A549 (cell line): ENCODE data around the gene DNAJB1. TPM values are rescaled to one million over a fixed set of nuclear protein-coding genes. Genes with fewer than 3 reads are reported as not detected.
"Not testable (repeated sequence)": the region's sequence is repeated elsewhere in the genome, so short reads cannot be mapped to it uniquely, and the experiment has no call there.

Experiments used
- ATAC-seq, 2 experiments: fragments of 200-7000 bp in 1 of 2; fragments of >200 bp in 1 of 2; cut with Nextera tagmentation in 1 of 2; cut with Tn5 transposase in 1 of 2; 3 replicates each; pipeline versions ENCODE4 v1.8.0 to v1.9.1; 2018 to 2020; ENCODE audit warnings: mild to moderate bottlenecking in 1 of 2, moderate library complexity in 1 of 2
- CTCF ChIA-PET: fragments of 300-600 bp; sonication (Branson Sonifier 250); formaldehyde crosslinking; extraction: SDS; loops from one replicate; lab custom pipeline; 2021; ENCODE audit warnings: antibody characterized with exemption, inconsistent platforms; lab: Yijun Ruan, JAX
- POLR2A ChIA-PET: fragments of 350-600 bp; formaldehyde crosslinking; extraction: SDS; loops from one replicate; lab custom pipeline; 2021; ENCODE audit warnings: antibody characterized with exemption, inconsistent platforms; lab: Yijun Ruan, JAX
- DNase-seq, 2 experiments: peaks; one replicate each; pipeline versions ENCODE4 v3.0.0 to v3.0.0-alpha.2; 2011 to 2016; ENCODE audit warnings: low read depth in 1 of 2, low spot score in 1 of 2
- FAIRE-seq: peaks from 2 replicates; lab custom pipeline; 2011; peaks lifted over from hg19 to GRCh38; lab: Jason Lieb, UNC
- H3K27ac ChIP-seq, 2 experiments: fragments of >200 bp; sonication (Bioruptor Twin); formaldehyde crosslinking; 3 replicates each; pipeline ENCODE4 v1.5.1; 2016 to 2017
- H3K4me1 ChIP-seq: fragments of >200 bp; sonication (Bioruptor Twin); formaldehyde crosslinking; 3 replicates; pipeline ENCODE4 v1.6.1; 2016
- H3K4me2 ChIP-seq: fragments of >200 bp; sonication (Bioruptor Twin); formaldehyde crosslinking; 3 replicates; pipeline ENCODE4 v1.6.1; 2016
- H3K4me3 ChIP-seq: fragments of >200 bp; sonication (Bioruptor Twin); formaldehyde crosslinking; 3 replicates; pipeline ENCODE4 v1.5.1; 2016
- H3K9me3 ChIP-seq: fragments of >200 bp; sonication (Bioruptor Twin); formaldehyde crosslinking; 3 replicates; pipeline ENCODE4 v1.6.1; 2016
- CHD4 ChIP-seq: fragments of 200-600 bp; sonication (generic); IDR thresholded peaks from 2 replicates; pipeline ENCODE4 v1.6.1; 2016; ENCODE audit warnings: antibody characterized with exemption, mild to moderate bottlenecking, borderline replicate concordance
- ELK1 ChIP-seq: fragments of 150-350 bp; IDR thresholded peaks from 2 replicates; pipeline ENCODE4 v1.6.1; 2014; ENCODE audit warnings: low read depth, mild to moderate bottlenecking, low read length
- FOSL2 ChIP-seq, 2 experiments: fragments of 450-650 bp in 1 of 2; fragments of >200 bp in 1 of 2; sonication (Bioruptor Twin) in 1 of 2; formaldehyde crosslinking; IDR thresholded peaks; 2 replicates each; pipeline versions ENCODE4 v1.5.0 to v1.6.1; 2016 to 2020; ENCODE audit warnings: mild to moderate bottlenecking in 1 of 2, moderate library complexity in 1 of 2
- FOXS1 ChIP-seq: fragments of 250-450 bp; sonication (Bioruptor Pico); IDR thresholded peaks from 2 replicates; pipeline ENCODE4 v1.5.0; 2020; ENCODE audit warnings: mild to moderate bottlenecking, moderate library complexity
- HES2 ChIP-seq: fragments of >200 bp; sonication (Bioruptor Twin); formaldehyde crosslinking; IDR thresholded peaks from 2 replicates; pipeline ENCODE4 v1.6.1; 2016
- JUNB ChIP-seq: fragments of >200 bp; sonication (Bioruptor Twin); formaldehyde crosslinking; IDR thresholded peaks from 2 replicates; pipeline ENCODE4 v1.6.1; 2016
- KDM1A ChIP-seq: fragments of 200-600 bp; sonication (generic); IDR thresholded peaks from 2 replicates; pipeline ENCODE4 v1.6.1; 2016; ENCODE audit warnings: low read depth, mild to moderate bottlenecking
- KDM5A ChIP-seq: fragments of 200-600 bp; sonication (generic); IDR thresholded peaks from 2 replicates; pipeline ENCODE4 v1.6.1; 2016; ENCODE audit warnings: antibody characterized with exemption, mild to moderate bottlenecking
- MYC ChIP-seq: IDR thresholded peaks from 2 replicates; pipeline ENCODE4 v1.6.1; 2012; ENCODE audit warnings: mild to moderate bottlenecking, inconsistent platforms, low read length, improper control_type of control experiment, borderline replicate concordance
- NFE2L2 ChIP-seq: fragments of 150-350 bp; conservative IDR thresholded peaks from 2 replicates; pipeline ENCODE4 v1.6.1; 2014; ENCODE audit warnings: low read length
- POLR2A ChIP-seq: IDR thresholded peaks from 2 replicates; pipeline ENCODE4 v1.6.1; 2012; ENCODE audit warnings: mild to moderate bottlenecking, low read length
- POLR2AphosphoS2 ChIP-seq: conservative IDR thresholded peaks from 2 replicates; pipeline ENCODE4 v1.6.1; 2012; ENCODE audit warnings: low read length, improper control_type of control experiment, inconsistent platforms
- SMC3 ChIP-seq: fragments of >200 bp; sonication (Bioruptor Twin); formaldehyde crosslinking; IDR thresholded peaks from 3 replicates; pipeline ENCODE4 v1.6.1; 2018; ENCODE audit warnings: inconsistent platforms
- SREBF2 ChIP-seq: fragments of 450-650 bp; IDR thresholded peaks from 2 replicates; pipeline ENCODE4 v1.6.1; 2014; ENCODE audit warnings: mild to moderate bottlenecking, moderate library complexity
- USF2 ChIP-seq: fragments of 450-650 bp; IDR thresholded peaks from 2 replicates; pipeline ENCODE4 v1.6.1; 2014; ENCODE audit warnings: antibody characterized with exemption
- WGBS: methylation state at CpG from one replicate; pipeline ENCODE4 v1.1.6; 2017; ENCODE audit errors: missing lambda C conversion rate; 5-methylcytosine and 5-hydroxymethylcytosine counted together
- polyA plus RNA-seq, 4 experiments: library from polyadenylated mRNA; depleted of rRNA in 3 of 4; stranded (reverse); fragments of >200 nt; fragmentation: RNase III in 1 of 4; extraction: RNeasy Plus Mini Kit Qiagen cat#74134 plus additional on column Dnase treatment in 1 of 4; gene quantifications; 2 replicates in 3 of 4; 3 replicates in 1 of 4; pipeline ENCODE4 v1.2.3, GENCODE V29; 2011 to 2017

Gene DNAJB1
- polyA plus RNA-seq, 2 of the 4 experiments (the other 2 are of a cell fraction), result 124 to 128 TPM

- TF ChIP-seq FOXS1 (CRISPR knock-in tag) (no peak), FOSL2 (IDR thresholded peaks at IDR 0.05) (no peak), FOSL2 (CRISPR knock-in tag; IDR thresholded peaks at IDR 0.05) (no peak), KDM5A (no peak)
- TF ChIP-seq, all 56 proteins: peak for 0
Observed at GRCh38 chr19:14553042-14553938, 35.1 kb upstream of the DNAJB1 start (continued).

GRCh38 chr19:14552006-14552360 is 33.8 kb upstream of the DNAJB1 start:
- CTCF ChIA-PET, H3K4me3 ChIP-seq, H3K9me3 ChIP-seq, POLR2A ChIA-PET, H3K4me2 ChIP-seq, ATAC-seq, DNase-seq, H3K27ac ChIP-seq, FAIRE-seq: not testable (repeated sequence)
- H3K4me1 ChIP-seq, result peaks cover 18% of the 10 kb centered on the region; the same call in 2 of the 3 replicates
- WGBS, result 98% methylated on average over 6 of the region's 8 CpGs

GRCh38 chr19:14551134-14552005 is 33.2 kb upstream of the DNAJB1 start:
- CTCF ChIA-PET, POLR2A ChIA-PET, H3K4me3 ChIP-seq, FAIRE-seq, H3K9me3 ChIP-seq, H3K4me2 ChIP-seq: not testable (repeated sequence)
- Histone ChIP-seq H3K27ac (peak overlapping the region in 1 of 2 experiments; percentile 46; a peak in 1 of 6 replicates), H3K4me1 (peaks cover 18% of the 10 kb centered on the region; the same call in 2 of the 3 replicates)
- ATAC-seq (peak; percentile 56 to 76; a peak in 4 of 6 replicates), DNase-seq (peak in 1 of 2 experiments; percentile 50)
- WGBS, result 77% methylated on average over 11 of the region's 12 CpGs

GRCh38 chr19:14550201-14550754 is 32.1 kb upstream of the DNAJB1 start:
- no peak for DNase-seq
- WGBS, result 68% methylated on average over 14 of the region's 15 CpGs
- Histone ChIP-seq H3K4me1 (peaks cover 18% of the 10 kb centered on the region; the same call in 2 of the 3 replicates), H3K4me2 (no peak overlapping the region), H3K4me3 (no peak overlapping the region), H3K9me3 (no peaks in the 10 kb centered on the region), H3K27ac (peak overlapping the region in 1 of 2 experiments; percentile 14; a peak in 1 of 6 replicates)
- POLR2A ChIA-PET, result no interaction called here
- no peak for TF ChIP-seq MYC
- TF ChIP-seq SMC3, result no peak
- TF ChIP-seq POLR2A, result no peak
- TF ChIP-seq SREBF2, result no peak
- TF ChIP-seq POLR2AphosphoS2, result no peak
- TF ChIP-seq USF2, result no peak
- no peak for TF ChIP-seq ELK1
- TF ChIP-seq HES2, result no peak
- no peak for TF ChIP-seq JUNB
- no peak for TF ChIP-seq NFE2L2
- TF ChIP-seq CHD4, result no peak
- no peak for TF ChIP-seq KDM1A
- TF ChIP-seq FOSL2 (IDR thresholded peaks at IDR 0.05), result no peak
- TF ChIP-seq FOSL2 (CRISPR knock-in tag; IDR thresholded peaks at IDR 0.05), result no peak
- peak in 1 of 2 experiments; percentile 25; a peak in 3 of 6 replicates for ATAC-seq
- CTCF ChIA-PET, result interaction anchor here (1.4 kb wide), 1 partner anchor 23 kb away, joined by 6 read pairs; no protein-coding TSS in a partner anchor
- no peak for FAIRE-seq
